OCI-LY7 (cell line): ENCODE measurements around the gene PCNX1. TPM values are rescaled to one million over a fixed set of nuclear protein-coding genes. Genes with fewer than 3 reads are reported as not detected.
"Not testable (repeated sequence)": the region's sequence is repeated elsewhere in the genome, so short reads cannot be mapped to it uniquely, and the experiment has no call there.

Experiments used
- BruUV-seq: library from RNA; stranded (reverse); fragments of 400-500 nt; replicated peaks from 2 replicates; lab custom pipeline; 2021; lab: Mats Ljungman, UMichigan
- CTCF ChIA-PET: fragments of 300-600 bp; sonication (Branson Sonifier 250); formaldehyde crosslinking; loops from one replicate; lab custom pipeline; 2022; ENCODE audit warnings: antibody characterized with exemption; ENCODE audit not compliant: unreplicated experiment; lab: Charles Lee
- POLR2A ChIA-PET: fragments of 300-600 bp; sonication (Branson Sonifier 250); formaldehyde crosslinking; loops from one replicate; lab custom pipeline; 2022; ENCODE audit warnings: antibody characterized with exemption; lab: Charles Lee
- DNase-seq: peaks from one replicate; pipeline ENCODE4 v3.0.0-alpha.2; 2015; ENCODE audit warnings: low spot score
- H2AFZ ChIP-seq: fragments of 200-600 bp; sonication (generic), shearing (Covaris generic); 2 replicates; pipeline ENCODE4 v1.6.1; 2014; ENCODE audit warnings: mild to moderate bottlenecking, antibody characterized with exemption, low read length, moderate library complexity
- H3K27ac ChIP-seq: fragments of 200-600 bp; sonication (generic); 2 replicates; pipeline ENCODE4 v1.5.1; 2014; ENCODE audit warnings: mixed run types, low read depth, mild to moderate bottlenecking, moderate library complexity, low read length, inconsistent platforms; ENCODE audit not compliant: poor library complexity, severe bottlenecking
- H3K36me3 ChIP-seq: fragments of 200-600 bp; sonication (generic); 2 replicates; pipeline ENCODE4 v1.6.1; 2014; ENCODE audit warnings: mild to moderate bottlenecking, antibody characterized with exemption, low read length, moderate library complexity, mixed read lengths; ENCODE audit not compliant: insufficient read depth
- H3K4me1 ChIP-seq: fragments of 200-600 bp; sonication (generic); 2 replicates; pipeline ENCODE4 v1.5.1; 2014; ENCODE audit warnings: mild to moderate bottlenecking, low read length; ENCODE audit not compliant: insufficient read depth, poor library complexity, severe bottlenecking
- H3K4me2 ChIP-seq: fragments of 200-600 bp; sonication (generic); 2 replicates; pipeline ENCODE4 v1.6.1; 2014; ENCODE audit warnings: mild to moderate bottlenecking, low read length
- H3K4me3 ChIP-seq: fragments of 200-600 bp; sonication (generic); 2 replicates; pipeline ENCODE4 v1.5.1; 2014; ENCODE audit warnings: mild to moderate bottlenecking, low read depth, low read length; ENCODE audit not compliant: poor library complexity, severe bottlenecking
- H3K79me2 ChIP-seq: fragments of 200-600 bp; sonication (generic); 2 replicates; pipeline ENCODE4 v1.6.1; 2016; ENCODE audit warnings: low read depth, mild to moderate bottlenecking, low read length, moderate library complexity, mixed read lengths; ENCODE audit not compliant: insufficient read depth
- H3K9me2 ChIP-seq: fragments of 200-600 bp; sonication (generic); 2 replicates; pipeline ENCODE4 v1.6.1; 2016; ENCODE audit warnings: mild to moderate bottlenecking, low read length, mixed read lengths; ENCODE audit not compliant: insufficient read depth
- H3K9me3 ChIP-seq: fragments of 200-600 bp; sonication (generic); 2 replicates; pipeline ENCODE4 v1.6.1; 2014; ENCODE audit warnings: mild to moderate bottlenecking, mixed run types, low read length, mixed read lengths
- H4K20me1 ChIP-seq: fragments of 200-600 bp; sonication (generic); 2 replicates; pipeline ENCODE4 v1.6.1; 2014; ENCODE audit warnings: mild to moderate bottlenecking, antibody characterized with exemption, low read length, moderate library complexity, mixed read lengths; ENCODE audit not compliant: insufficient read depth
- EZH2phosphoT487 ChIP-seq: fragments of 200-600 bp; sonication (generic); IDR thresholded peaks from 2 replicates; pipeline ENCODE4 v1.6.1; 2018; ENCODE audit warnings: low read depth, borderline replicate concordance, mild to moderate bottlenecking, mixed run types, antibody characterized with exemption, low read length, moderate library complexity, mixed read lengths
- intact Hi-C: fragments of 100-400 bp; cut with micrococcal nuclease; formaldehyde crosslinking; loops from one replicate; pipeline ENCODE4 v1.10.0; 2022; ENCODE audit not compliant: unreplicated experiment
- total RNA-seq, 2 experiments: library from RNA; depleted of rRNA in 1 of 2; stranded (reverse); fragments of >200 nt in 1 of 2; shearing (Covaris generic) in 1 of 2; gene quantifications; 2 replicates each; pipeline ENCODE4 v1.2.3, GENCODE V29; 2014 to 2022
- TF ChIP-seq, protein P1 (sequence below): fragments of 200-600 bp; sonication (generic); conservative IDR thresholded peaks from 2 replicates; pipeline ENCODE4 v1.5.1; 2014; ENCODE audit warnings: mild to moderate bottlenecking, antibody characterized with exemption, low read length, moderate library complexity, mixed read lengths

PCNX1 gene
- total RNA-seq, 2 experiments from 2014 or later, result 27.7 to 33.5 TPM

DNA sequence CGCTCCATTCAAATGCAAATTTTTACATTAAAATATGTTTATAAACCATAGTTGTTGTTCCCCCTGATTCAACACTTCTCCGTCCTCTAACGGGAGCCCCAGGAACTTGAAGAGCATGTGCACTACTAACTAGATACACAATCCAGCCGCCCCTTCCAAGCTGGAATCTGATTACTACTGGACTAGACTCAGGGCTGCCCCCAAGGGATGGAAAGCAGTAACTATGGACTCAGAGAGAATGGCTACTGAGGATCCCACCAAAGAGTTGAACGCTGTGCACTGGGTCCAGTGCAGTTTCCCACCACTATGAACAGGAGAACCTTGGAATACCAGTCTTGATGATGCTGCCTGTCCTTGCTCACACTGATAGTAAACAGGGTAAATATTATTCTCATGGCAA is 48.6 kb upstream of the PCNX1 start:
- no TSS peak for BruUV-seq
- Histone ChIP-seq H3K4me2 (no peak overlapping the region), H3K9me2 (no peaks in the 10 kb centered on the region), H2AFZ (no peak overlapping the region), H3K36me3 (no peaks in the 10 kb centered on the region), H3K79me2 (no peaks in the 10 kb centered on the region), H3K4me3 (no peak overlapping the region), H3K9me3 (no peaks in the 10 kb centered on the region), H4K20me1 (no peaks in the 10 kb centered on the region), H3K27ac (no peak overlapping the region), H3K4me1 (no peaks in the 10 kb centered on the region)
- ChIA-PET POLR2A (no interaction called here), CTCF (no interaction called here)
- DNase-seq, result no peak
- intact Hi-C loops, result no loop called here
- TF ChIP-seq, protein P1, sequence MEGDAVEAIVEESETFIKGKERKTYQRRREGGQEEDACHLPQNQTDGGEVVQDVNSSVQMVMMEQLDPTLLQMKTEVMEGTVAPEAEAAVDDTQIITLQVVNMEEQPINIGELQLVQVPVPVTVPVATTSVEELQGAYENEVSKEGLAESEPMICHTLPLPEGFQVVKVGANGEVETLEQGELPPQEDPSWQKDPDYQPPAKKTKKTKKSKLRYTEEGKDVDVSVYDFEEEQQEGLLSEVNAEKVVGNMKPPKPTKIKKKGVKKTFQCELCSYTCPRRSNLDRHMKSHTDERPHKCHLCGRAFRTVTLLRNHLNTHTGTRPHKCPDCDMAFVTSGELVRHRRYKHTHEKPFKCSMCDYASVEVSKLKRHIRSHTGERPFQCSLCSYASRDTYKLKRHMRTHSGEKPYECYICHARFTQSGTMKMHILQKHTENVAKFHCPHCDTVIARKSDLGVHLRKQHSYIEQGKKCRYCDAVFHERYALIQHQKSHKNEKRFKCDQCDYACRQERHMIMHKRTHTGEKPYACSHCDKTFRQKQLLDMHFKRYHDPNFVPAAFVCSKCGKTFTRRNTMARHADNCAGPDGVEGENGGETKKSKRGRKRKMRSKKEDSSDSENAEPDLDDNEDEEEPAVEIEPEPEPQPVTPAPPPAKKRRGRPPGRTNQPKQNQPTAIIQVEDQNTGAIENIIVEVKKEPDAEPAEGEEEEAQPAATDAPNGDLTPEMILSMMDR, result 0 out of 2 replicates have a peak, but pooled peaks have one; percentile 23
- TF ChIP-seq EZH2phosphoT487, result no peak

DNA sequence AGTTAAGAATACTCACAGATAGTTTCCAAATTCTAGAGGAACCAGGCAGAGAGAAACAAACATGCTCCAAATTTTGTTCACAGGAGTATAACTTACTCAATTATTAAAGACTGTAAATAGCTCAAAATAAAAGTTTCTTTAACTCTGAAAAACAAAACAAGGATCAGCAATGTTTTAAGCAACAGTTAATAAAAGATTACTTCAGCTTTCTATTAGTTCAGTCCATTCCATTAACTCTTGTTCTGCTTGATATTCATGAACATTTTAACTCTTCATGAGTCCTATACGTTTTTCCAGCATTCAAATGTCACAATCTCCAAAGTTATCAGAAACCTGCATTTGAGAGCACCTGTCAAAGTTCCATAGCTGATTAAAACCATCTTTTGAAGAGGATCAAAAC is 40.3 kb upstream of the PCNX1 start:
- CTCF ChIA-PET, POLR2A ChIA-PET, H2AFZ ChIP-seq, H3K4me2 ChIP-seq, H3K36me3 ChIP-seq, BruUV-seq, H3K4me3 ChIP-seq, H3K9me2 ChIP-seq, H4K20me1 ChIP-seq, H3K4me1 ChIP-seq, DNase-seq, H3K27ac ChIP-seq, intact Hi-C loops, H3K79me2 ChIP-seq: not testable (repeated sequence)
- peaks cover 27% of the 10 kb centered on the region; the same call in 1 of the 2 replicates for H3K9me3 ChIP-seq

DNA sequence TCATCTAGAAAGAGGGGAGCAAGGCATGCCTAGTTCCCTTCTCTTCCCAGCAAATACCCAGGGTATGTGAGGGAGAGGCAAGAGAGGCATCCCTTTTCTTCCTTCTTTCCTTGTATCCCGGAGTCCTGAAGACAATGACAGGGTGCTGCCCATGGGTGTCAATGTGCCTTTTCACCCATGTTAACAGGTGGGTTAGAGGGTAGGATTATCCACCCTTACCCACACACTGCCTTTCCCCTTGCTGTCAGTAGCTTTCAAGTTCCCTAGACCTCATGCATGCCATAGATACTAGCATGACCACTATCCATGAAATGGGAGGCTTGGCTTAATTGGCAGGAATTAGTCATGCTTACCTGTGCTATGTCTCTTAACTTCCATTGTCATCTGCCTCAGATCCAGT is 36.3 kb upstream of the PCNX1 start:
- Histone ChIP-seq H4K20me1 (no peaks in the 10 kb centered on the region), H3K9me2 (no peaks in the 10 kb centered on the region), H3K27ac (no peak overlapping the region), H3K4me3 (no peak overlapping the region), H3K4me2 (no peak overlapping the region), H3K9me3 (peaks cover 27% of the 10 kb centered on the region; the same call in 1 of the 2 replicates), H3K4me1 (no peaks in the 10 kb centered on the region), H2AFZ (no peak overlapping the region), H3K79me2 (no peaks in the 10 kb centered on the region), H3K36me3 (no peaks in the 10 kb centered on the region)
- no peak for DNase-seq
- POLR2A ChIA-PET, result no interaction called here
- intact Hi-C loops, result no loop called here
- TF ChIP-seq EZH2phosphoT487, result no peak
- TF ChIP-seq, protein P1, result no peak
- BruUV-seq, result no TSS peak
- CTCF ChIA-PET, result no interaction called here
